CD4-positive, alpha-beta memory T cell (primary cell): ENCODE data around the gene BHLHE23. TPM values are rescaled to one million over a fixed set of nuclear protein-coding genes. Genes with fewer than 3 reads are reported as not detected.

Source experiments
- CTCF ChIA-PET: fragments of 350-600 bp; sonication (Branson Sonifier 250); formaldehyde crosslinking; loops from one replicate; lab custom pipeline; 2021; ENCODE audit warnings: inconsistent platforms; ENCODE audit not compliant: partially characterized antibody; lab: Charles Lee
- POLR2A ChIA-PET: fragments of 350-600 bp; sonication (Branson Sonifier 250); formaldehyde crosslinking; loops from one replicate; lab custom pipeline; 2021; ENCODE audit not compliant: partially characterized antibody; lab: Charles Lee
- DNase-seq, 5 donors: peaks; one replicate each; pipeline versions ENCODE4 v3.0.0 to v3.0.0-alpha.2; 2020 to 2022; ENCODE audit warnings: mixed read lengths in 1 of 5
- H3K27ac ChIP-seq: one replicate; pipeline ENCODE4 v1.7.0; 2013; ENCODE audit warnings: low read depth, low read length
- H3K27me3 ChIP-seq: 2 replicates; pipeline ENCODE4 v1.7.0; 2013; ENCODE audit warnings: mild to moderate bottlenecking, low read length, moderate library complexity; ENCODE audit not compliant: insufficient read depth
- H3K36me3 ChIP-seq: 2 replicates; pipeline ENCODE4 v1.7.0; 2013; ENCODE audit warnings: mild to moderate bottlenecking, low read length, moderate library complexity; ENCODE audit not compliant: insufficient read depth
- H3K4me1 ChIP-seq: 2 replicates; pipeline ENCODE4 v1.7.0; 2013; ENCODE audit warnings: mild to moderate bottlenecking, low read length, moderate library complexity; ENCODE audit not compliant: insufficient read depth
- H3K4me3 ChIP-seq, 2 donors: one replicate each; pipeline ENCODE4 v1.7.0; 2013; ENCODE audit warnings: low read length in 2 of 2, mild to moderate bottlenecking in 1 of 2
- H3K9me3 ChIP-seq, 2 donors: one replicate each; pipeline ENCODE4 v1.7.0; 2013; ENCODE audit warnings: low read length in 2 of 2, control low read depth in 1 of 2; ENCODE audit not compliant: control insufficient read depth in 1 of 2
- H3K27ac Mint-ChIP-seq, 7 donors: one replicate each; pipeline ENCODE4 v1.8.0; 2020 to 2021; ENCODE audit warnings: mixed read lengths in 7 of 7, mild to moderate bottlenecking in 6 of 7, inconsistent platforms in 3 of 7, moderate library complexity in 3 of 7
- H3K27me3 Mint-ChIP-seq, 2 donors: one replicate each; pipeline ENCODE4 v1.8.0; 2020 to 2021; ENCODE audit warnings: mixed read lengths in 2 of 2
- H3K36me3 Mint-ChIP-seq, 2 donors: one replicate each; pipeline ENCODE4 v1.8.0; 2020 to 2021; ENCODE audit warnings: mixed read lengths in 2 of 2, inconsistent platforms in 1 of 2, mild to moderate bottlenecking in 1 of 2
- H3K4me1 Mint-ChIP-seq, 4 donors: one replicate each; pipeline ENCODE4 v1.8.0; 2020 to 2021; ENCODE audit warnings: mixed read lengths in 4 of 4, mild to moderate bottlenecking in 1 of 4
- H3K4me3 Mint-ChIP-seq, 8 donors: one replicate each; pipeline ENCODE4 v1.8.0; 2020 to 2021; ENCODE audit warnings: mixed read lengths in 8 of 8, mild to moderate bottlenecking in 7 of 8, moderate library complexity in 6 of 8, inconsistent platforms in 3 of 8
- H3K9me3 Mint-ChIP-seq, 8 donors: one replicate each; pipeline ENCODE4 v1.8.0; 2020 to 2021; ENCODE audit warnings: mixed read lengths in 8 of 8, mild to moderate bottlenecking in 5 of 8, inconsistent platforms in 3 of 8, moderate library complexity in 1 of 8
- intact Hi-C: fragments of 100-400 bp; cut with micrococcal nuclease; formaldehyde crosslinking; loops from one replicate; pipeline ENCODE4 v1.15.1; 2023
- polyA plus RNA-seq, 2 donors: library from polyadenylated mRNA; unstranded; fragments of 300-500 nt; fragmentation: Illumina TruSeq; gene quantifications; one replicate each; pipeline ENCODE4 v1.2.3, GENCODE V29; 2021
- total RNA-seq, 2 experiments: library from RNA; stranded (reverse); gene quantifications; one replicate each; pipeline ENCODE4 v1.2.3, GENCODE V29; 2021

BHLHE23 gene
- total and polyA plus RNA-seq, 4 experiments from 2014 or later = not detected

- intact Hi-C loops = no loop called here
- no peak for DNase-seq
- H3K36me3 ChIP-seq = no peaks in the 10 kb centered on the region
- Mint-ChIP-seq H3K4me1 (peaks cover 14 to 60% (median 27%) of the 10 kb centered on the region in 4 donors), H3K27ac (peak overlapping the region in 3 of 7 donors; percentile 17 to 78 (median 37)), H3K36me3 (no peaks in the 10 kb centered on the region), H3K9me3 (no peaks in the 10 kb centered on the region), H3K27me3 (peaks cover 32 to 38% of the 10 kb centered on the region in 2 donors), H3K4me3 (peak overlapping the region in 2 of 8 donors; percentile 18 to 73)
- H3K27me3 ChIP-seq = peaks cover 26% of the 10 kb centered on the region
- H3K4me3 ChIP-seq = no peak overlapping the region
- POLR2A ChIA-PET = interaction anchor here (0.6 to 1.4 kb wide), 2 partner anchors 62 to 1098 kb away, joined by 3 to 5 read pairs; no protein-coding TSS in a partner anchor
- peaks cover 46% of the 10 kb centered on the region for H3K4me1 ChIP-seq
- H3K27ac ChIP-seq = no peak overlapping the region
- no peaks in the 10 kb centered on the region for H3K9me3 ChIP-seq
- CTCF ChIA-PET = interaction anchor here (0.9 to 2.3 kb wide), 4 partner anchors 8 to 79 kb away, joined by 3 to 12 read pairs (median 6); no protein-coding TSS in a partner anchor
Measured at GRCh38 chr20:62980380-62980960, 26.3 kb downstream of the BHLHE23 start.

- CTCF ChIA-PET = interaction anchor here (0.9 to 2.3 kb wide), 4 partner anchors 7 to 79 kb away, joined by 3 to 12 read pairs (median 6); no protein-coding TSS in a partner anchor
- no peak overlapping the region for H3K27ac Mint-ChIP-seq
- peaks cover 26% of the 10 kb centered on the region for H3K27me3 ChIP-seq
- intact Hi-C loops = no loop called here
- no peaks in the 10 kb centered on the region for H3K36me3 ChIP-seq
- H3K9me3 Mint-ChIP-seq = no peaks in the 10 kb centered on the region
- no peak for DNase-seq
- H3K4me1 Mint-ChIP-seq = peaks cover 14 to 62% (median 27%) of the 10 kb centered on the region in 4 donors
- no peak overlapping the region for H3K4me3 ChIP-seq
- peaks cover 34 to 40% of the 10 kb centered on the region in 2 donors for H3K27me3 Mint-ChIP-seq
- no peak overlapping the region for H3K27ac ChIP-seq
- no peaks in the 10 kb centered on the region for H3K9me3 ChIP-seq
- POLR2A ChIA-PET = interaction anchor here (0.6 to 1.4 kb wide), 3 partner anchors 61 to 1098 kb away, joined by 3 to 5 read pairs (median 3); no protein-coding TSS in a partner anchor
- H3K4me3 Mint-ChIP-seq = no peak overlapping the region
- no peaks in the 10 kb centered on the region for H3K36me3 Mint-ChIP-seq
- H3K4me1 ChIP-seq = peaks cover 46% of the 10 kb centered on the region
Measured at GRCh38 chr20:62979876-62980373, 26.8 kb downstream of the BHLHE23 start.

- Mint-ChIP-seq H3K4me1 (peaks cover 14 to 68% (median 27%) of the 10 kb centered on the region in 4 donors), H3K4me3 (peak overlapping the region in 1 of 8 donors; percentile 52), H3K27ac (peak overlapping the region in 4 of 7 donors; percentile 32 to 73 (median 39)), H3K9me3 (no peaks in the 10 kb centered on the region), H3K27me3 (peaks cover 39 to 40% of the 10 kb centered on the region in 2 donors), H3K36me3 (no peaks in the 10 kb centered on the region)
- CTCF ChIA-PET = interaction anchor here (1.3 to 2.3 kb wide), 2 partner anchors 30 to 78 kb away, joined by 3 to 12 read pairs; no protein-coding TSS in a partner anchor
- intact Hi-C loops = no loop called here
- Histone ChIP-seq H3K27me3 (peaks cover 30% of the 10 kb centered on the region), H3K4me3 (no peak overlapping the region), H3K4me1 (peaks cover 46% of the 10 kb centered on the region), H3K9me3 (no peaks in the 10 kb centered on the region), H3K27ac (no peak overlapping the region), H3K36me3 (no peaks in the 10 kb centered on the region)
- no peak for DNase-seq
- POLR2A ChIA-PET = interaction anchor here (1.1 to 1.4 kb wide), 2 partner anchors 60 to 122 kb away, joined by 3 to 5 read pairs; no protein-coding TSS in a partner anchor
Measured at GRCh38 chr20:62979310-62979709, 27.5 kb downstream of the BHLHE23 start.

- Histone ChIP-seq H3K27ac (no peak overlapping the region), H3K4me3 (no peak overlapping the region), H3K4me1 (peaks cover 46% of the 10 kb centered on the region), H3K27me3 (peaks cover 32% of the 10 kb centered on the region), H3K9me3 (no peaks in the 10 kb centered on the region), H3K36me3 (no peaks in the 10 kb centered on the region)
- H3K36me3 Mint-ChIP-seq = no peaks in the 10 kb centered on the region
- no peaks in the 10 kb centered on the region for H3K9me3 Mint-ChIP-seq
- H3K4me1 Mint-ChIP-seq = peaks cover 14 to 65% (median 27%) of the 10 kb centered on the region in 4 donors
- POLR2A ChIA-PET = interaction anchor here (0.9 to 1.2 kb wide), 3 partner anchors 12 to 184 kb away, joined by 3 to 4 read pairs (median 3); no protein-coding TSS in a partner anchor
- H3K27me3 Mint-ChIP-seq = peaks cover 38 to 39% of the 10 kb centered on the region in 2 donors
- peak in 1 of 5 donors; percentile 39 for DNase-seq
- H3K27ac Mint-ChIP-seq = peak overlapping the region in 6 of 7 donors; percentile 68 to 96 (median 91)
- peak overlapping the region in 2 of 8 donors; percentile 77 to 84 for H3K4me3 Mint-ChIP-seq
- CTCF ChIA-PET = interaction anchor here (1.0 to 2.3 kb wide), 3 partner anchors 9 to 85 kb away, joined by 3 to 12 read pairs (median 4); no protein-coding TSS in a partner anchor
- intact Hi-C loops = no loop called here
Measured at GRCh38 chr20:62978561-62978943, 28.2 kb downstream of the BHLHE23 start.

- Histone ChIP-seq H3K27ac (no peak overlapping the region), H3K9me3 (no peaks in the 10 kb centered on the region), H3K4me1 (peaks cover 47% of the 10 kb centered on the region), H3K4me3 (peak overlapping the region in 1 of 2 donors; percentile 42), H3K36me3 (no peaks in the 10 kb centered on the region), H3K27me3 (peaks cover 32% of the 10 kb centered on the region)
- ChIA-PET CTCF (interaction anchor here (0.7 to 1.5 kb wide), 4 partner anchors 9 to 85 kb away, joined by 3 to 7 read pairs (median 4); no protein-coding TSS in a partner anchor), POLR2A (interaction anchor here (0.9 to 1.7 kb wide), 4 partner anchors 13 to 184 kb away, joined by 3 to 6 read pairs (median 4); no protein-coding TSS in a partner anchor)
- no peaks in the 10 kb centered on the region for H3K36me3 Mint-ChIP-seq
- peak overlapping the region; percentile 66 to 84 (median 76) for H3K4me3 Mint-ChIP-seq
- intact Hi-C loops = no loop called here
- peaks cover 36 to 39% of the 10 kb centered on the region in 2 donors for H3K27me3 Mint-ChIP-seq
- no peaks in the 10 kb centered on the region for H3K9me3 Mint-ChIP-seq
- peaks cover 11 to 61% (median 27%) of the 10 kb centered on the region in 4 donors for H3K4me1 Mint-ChIP-seq
- peak; percentile 79 to 97 (median 84) for DNase-seq
- peak overlapping the region; percentile 79 to 96 (median 90) for H3K27ac Mint-ChIP-seq
Measured at GRCh38 chr20:62977613-62978560, 28.9 kb downstream of the BHLHE23 start.

GRCh38 chr20:62976886-62977285 is 29.9 kb downstream of the BHLHE23 start:
- Histone ChIP-seq H3K4me3 (no peak overlapping the region), H3K4me1 (peaks cover 45% of the 10 kb centered on the region), H3K27ac (no peak overlapping the region), H3K9me3 (no peaks in the 10 kb centered on the region), H3K36me3 (no peaks in the 10 kb centered on the region), H3K27me3 (peaks cover 31% of the 10 kb centered on the region)
- ChIA-PET CTCF (interaction anchor here (1.5 kb wide), 1 partner anchor 32 kb away, joined by 7 read pairs; no protein-coding TSS in a partner anchor), POLR2A (interaction anchor here (1.7 kb wide), 1 partner anchor 32 kb away, joined by 6 read pairs; no protein-coding TSS in a partner anchor)
- Mint-ChIP-seq H3K36me3 (no peaks in the 10 kb centered on the region), H3K4me3 (no peak overlapping the region), H3K27me3 (peaks cover 41 to 43% of the 10 kb centered on the region in 2 donors), H3K9me3 (no peaks in the 10 kb centered on the region), H3K27ac (peak overlapping the region in 4 of 7 donors; percentile 22 to 86 (median 41)), H3K4me1 (peaks cover 17 to 63% (median 29%) of the 10 kb centered on the region in 4 donors)
- DNase-seq = no peak
- intact Hi-C loops = no loop called here
